H1 (cell line): ENCODE data around the gene APOO. TPM values are rescaled to one million over a fixed set of nuclear protein-coding genes. Genes with fewer than 3 reads are reported as not detected.

Source experiments
- CTCF ChIA-PET: fragments of 300-600 bp; sonication (Branson Sonifier 250); formaldehyde crosslinking; loops from one replicate; lab custom pipeline; 2021; ENCODE audit not compliant: partially characterized antibody; lab: Charles Lee
- POLR2A ChIA-PET: fragments of 300-600 bp; sonication (Branson Sonifier 250); formaldehyde crosslinking; loops from one replicate; lab custom pipeline; 2021; ENCODE audit warnings: inconsistent platforms; ENCODE audit not compliant: partially characterized antibody; lab: Charles Lee
- DNase-seq, 2 experiments: peaks; one replicate each; pipeline versions ENCODE4 v3.0.0 to v3.0.0-alpha.2; 2010 to 2022; ENCODE audit warnings: low spot score in 2 of 2, low read depth in 1 of 2, mixed read lengths in 1 of 2
- FAIRE-seq: peaks from 2 replicates; lab custom pipeline; 2011; peaks lifted over from hg19 to GRCh38; lab: Jason Lieb, UNC
- H2AFZ ChIP-seq: 2 replicates; pipeline ENCODE4 v1.8.1; 2012; ENCODE audit warnings: low read length, inconsistent platforms
- H2AK5ac ChIP-seq: 2 replicates; pipeline ENCODE4 v1.6.1; 2013; ENCODE audit warnings: low read depth, low read length
- H2BK120ac ChIP-seq: replicated peaks from 2 replicates; pipeline ENCODE3; 2013; ENCODE audit warnings: low read depth, low read length, inconsistent platforms
- H2BK12ac ChIP-seq: 2 replicates; pipeline ENCODE4 v1.6.1; 2013; ENCODE audit warnings: low read depth, low read length
- H2BK15ac ChIP-seq: 2 replicates; pipeline ENCODE4 v1.6.1; 2013; ENCODE audit warnings: low read length
- H2BK20ac ChIP-seq: 2 replicates; pipeline ENCODE4 v1.6.1; 2013; ENCODE audit warnings: low read length
- H2BK5ac ChIP-seq: 2 replicates; pipeline ENCODE4 v1.6.1; 2013; ENCODE audit warnings: low read depth, low read length
- H3K14ac ChIP-seq: 2 replicates; pipeline ENCODE4 v1.6.1; 2013; ENCODE audit warnings: inconsistent platforms; ENCODE audit not compliant: insufficient read length
- H3K18ac ChIP-seq: 2 replicates; pipeline ENCODE4 v1.6.1; 2013; ENCODE audit warnings: low read length; ENCODE audit errors: extremely low read depth
- H3K23ac ChIP-seq: 2 replicates; pipeline ENCODE4 v1.6.1; 2013; ENCODE audit warnings: inconsistent platforms; ENCODE audit not compliant: insufficient read length
- H3K23me2 ChIP-seq: 2 replicates; pipeline ENCODE4 v1.6.1; 2013; ENCODE audit warnings: low read depth, low read length
- H3K27ac ChIP-seq: 2 replicates; pipeline ENCODE4 v1.6.1; 2011; ENCODE audit warnings: low read depth, low read length, inconsistent platforms
- H3K27me3 ChIP-seq, 4 experiments: replicated peaks in 1 of 4; 1 replicate in 1 of 4; 2 replicates in 3 of 4; pipeline versions ENCODE4 v1.6.1 to v1.8.1; 2011 to 2013; ENCODE audit warnings: low read length in 3 of 4, mild to moderate bottlenecking in 3 of 4, inconsistent platforms in 2 of 4, mixed read lengths in 2 of 4, moderate library complexity in 1 of 4; ENCODE audit not compliant: control insufficient read depth in 3 of 4, insufficient read depth in 3 of 4; ENCODE audit errors: extremely low read depth in 1 of 4
- H3K36me3 ChIP-seq, 4 experiments: 2 replicates each; pipeline versions ENCODE4 v1.6.1 to v1.8.1; 2011 to 2013; ENCODE audit warnings: mild to moderate bottlenecking in 4 of 4, low read length in 3 of 4, moderate library complexity in 2 of 4, control low read depth in 1 of 4, inconsistent platforms in 1 of 4; ENCODE audit not compliant: insufficient read depth in 4 of 4, control insufficient read depth in 2 of 4
- H3K4ac ChIP-seq: replicated peaks from 2 replicates; pipeline ENCODE3; 2013; ENCODE audit warnings: low read length, low read depth, mixed read lengths, inconsistent platforms; ENCODE audit not compliant: insufficient read length
- H3K4me1 ChIP-seq, 4 experiments: replicated peaks in 1 of 4; 1 replicate in 1 of 4; 2 replicates in 3 of 4; pipeline versions ENCODE4 v1.6.1 to v1.8.1; 2011 to 2013; ENCODE audit warnings: low read length in 3 of 4, inconsistent platforms in 2 of 4, mixed read lengths in 1 of 4; ENCODE audit not compliant: insufficient read depth in 4 of 4, control insufficient read depth in 3 of 4
- H3K4me2 ChIP-seq, 2 experiments: 2 replicates each; pipeline versions ENCODE4 v1.6.1 to v1.8.1; 2011 to 2013; ENCODE audit warnings: low read depth in 2 of 2, low read length in 2 of 2, control low read depth in 1 of 2, inconsistent platforms in 1 of 2, mild to moderate bottlenecking in 1 of 2; ENCODE audit not compliant: insufficient read depth in 1 of 2
- H3K4me3 ChIP-seq, 4 experiments: fragments of 200-600, 300-600 bp in 1 of 4; sonication (generic), shearing (Covaris generic), sonication (Bioruptor Twin) in 1 of 4; 2 replicates each; pipeline versions ENCODE4 v1.5.1 to v1.8.1; 2011 to 2016; ENCODE audit warnings: low read length in 4 of 4, low read depth in 3 of 4, control low read depth in 2 of 4, inconsistent platforms in 2 of 4, mild to moderate bottlenecking in 2 of 4, mixed read lengths in 1 of 4, moderate library complexity in 1 of 4; ENCODE audit not compliant: insufficient read depth in 2 of 4; ENCODE audit errors: extremely low read depth in 1 of 4
- H3K56ac ChIP-seq: replicated peaks from 2 replicates; pipeline ENCODE3; 2013; ENCODE audit warnings: low read depth, mild to moderate bottlenecking, mixed read lengths, low read length, inconsistent platforms; ENCODE audit not compliant: insufficient read length
- H3K79me1 ChIP-seq: 2 replicates; pipeline ENCODE4 v1.6.1; 2013; ENCODE audit warnings: low read depth, low read length, control low read depth
- H3K79me2 ChIP-seq, 2 experiments: 2 replicates each; pipeline versions ENCODE4 v1.6.1 to v1.8.1; 2012 to 2013; ENCODE audit warnings: low read length in 2 of 2, mild to moderate bottlenecking in 2 of 2, inconsistent platforms in 1 of 2; ENCODE audit not compliant: insufficient read depth in 2 of 2, control insufficient read depth in 1 of 2
- H3K9ac ChIP-seq, 4 experiments: replicated peaks in 1 of 4; 1 replicate in 1 of 4; 2 replicates in 3 of 4; pipeline versions ENCODE4 v1.6.1 to v1.8.1; 2011 to 2013; ENCODE audit warnings: low read depth in 3 of 4, low read length in 3 of 4, control low read depth in 2 of 4, mild to moderate bottlenecking in 2 of 4, moderate library complexity in 2 of 4, inconsistent platforms in 1 of 4; ENCODE audit errors: extremely low read depth in 1 of 4
- H3K9me3 ChIP-seq, 2 experiments: 2 replicates each; pipeline versions ENCODE4 v1.6.1 to v1.8.1; 2012 to 2013; ENCODE audit warnings: mild to moderate bottlenecking in 2 of 2, moderate library complexity in 2 of 2, control low read depth in 1 of 2, inconsistent platforms in 1 of 2, low read depth in 1 of 2, low read length in 1 of 2, mixed read lengths in 1 of 2; ENCODE audit not compliant: insufficient read depth in 2 of 2
- H4K20me1 ChIP-seq, 2 experiments: replicated peaks in 1 of 2; 2 replicates each; pipeline versions ENCODE3 to v1.8.1; 2011 to 2013; ENCODE audit warnings: inconsistent platforms in 2 of 2, low read length in 2 of 2, mild to moderate bottlenecking in 1 of 2; ENCODE audit not compliant: insufficient read depth in 2 of 2, control insufficient read depth in 1 of 2
- H4K5ac ChIP-seq: 2 replicates; pipeline ENCODE4 v1.6.1; 2013; ENCODE audit warnings: low read length, low read depth, mixed read lengths, inconsistent platforms; ENCODE audit not compliant: insufficient read length
- H4K8ac ChIP-seq: 2 replicates; pipeline ENCODE4 v1.8.0; 2013; ENCODE audit warnings: mild to moderate bottlenecking, moderate library complexity, low read length, inconsistent platforms; ENCODE audit not compliant: insufficient read depth; ENCODE audit errors: extremely low read depth
- H4K91ac ChIP-seq: replicated peaks from 2 replicates; pipeline ENCODE3; 2013; ENCODE audit warnings: low read length, mixed read lengths, inconsistent platforms; ENCODE audit not compliant: insufficient read length
- BACH1 ChIP-seq: IDR thresholded peaks from 2 replicates; pipeline ENCODE4 v1.6.1; 2012; ENCODE audit warnings: low read length, improper control_type of control experiment
- BCL11A ChIP-seq, 2 experiments: IDR thresholded peaks; one replicate each; pipeline ENCODE4 v1.6.1; 2011; ENCODE audit warnings: low read depth in 2 of 2, low read length in 2 of 2, mild to moderate bottlenecking in 2 of 2
- CHD1 ChIP-seq: IDR thresholded peaks from 2 replicates; pipeline ENCODE4 v1.6.1; 2012; ENCODE audit warnings: low read depth, low read length, improper control_type of control experiment
- EGR1 ChIP-seq: IDR thresholded peaks from 2 replicates; pipeline ENCODE4 v1.6.1; 2011; ENCODE audit warnings: low read depth, low read length, borderline replicate concordance
- EZH2 ChIP-seq: fragments of 200-600 bp; sonication (generic); IDR thresholded peaks from 2 replicates; pipeline ENCODE4 v1.7.1; 2012; ENCODE audit warnings: low read depth, mild to moderate bottlenecking, moderate library complexity, low read length, inconsistent platforms; ENCODE audit not compliant: severe bottlenecking
- KDM5A ChIP-seq: fragments of 200-600 bp; IDR thresholded peaks from 2 replicates; pipeline ENCODE4 v1.7.1; 2012; ENCODE audit warnings: mild to moderate bottlenecking, low read length, inconsistent platforms, mixed read lengths
- PHF8 ChIP-seq: fragments of 200-600 bp; sonication (generic); conservative IDR thresholded peaks from 2 replicates; pipeline ENCODE4 v1.7.1; 2012; ENCODE audit warnings: low read depth, mild to moderate bottlenecking, inconsistent platforms, low read length, moderate library complexity
- POLR2A ChIP-seq, 2 experiments: IDR thresholded peaks; 1 replicate in 1 of 2; 2 replicates in 1 of 2; pipeline ENCODE4 v1.6.1; 2011; ENCODE audit warnings: low read depth in 2 of 2, low read length in 2 of 2, mild to moderate bottlenecking in 2 of 2; ENCODE audit errors: control extremely low read depth in 1 of 2
- RBBP5 ChIP-seq: IDR thresholded peaks from 2 replicates; pipeline ENCODE4 v1.7.1; 2012; ENCODE audit warnings: low read depth, mild to moderate bottlenecking, inconsistent platforms, low read length, moderate library complexity, borderline replicate concordance
- RXRA ChIP-seq: IDR thresholded peaks from 2 replicates; pipeline ENCODE4 v1.6.1; 2011; ENCODE audit warnings: low read depth, mild to moderate bottlenecking, low read length, moderate library complexity; ENCODE audit not compliant: insufficient read depth
- SP1 ChIP-seq: IDR thresholded peaks from 2 replicates; pipeline ENCODE4 v1.6.1; 2011; ENCODE audit warnings: low read depth, low read length
- SP4 ChIP-seq: IDR thresholded peaks from 2 replicates; pipeline ENCODE4 v1.6.1; 2012; ENCODE audit warnings: low read length, inconsistent platforms
- YY1 ChIP-seq: IDR thresholded peaks from 2 replicates; pipeline ENCODE4 v1.6.1; 2011; ENCODE audit warnings: low read depth, mild to moderate bottlenecking, low read length
- WGBS, 2 experiments: shearing (Covaris generic) in 1 of 2; methylation state at CpG; one replicate each; pipeline versions ENCODE4 v1.1.6 to v1.1.7; 2013 to 2015; ENCODE audit warnings: low lambda C conversion rate in 2 of 2, mixed read lengths in 2 of 2, inconsistent platforms in 1 of 2, low coverage in 1 of 2, missing lambda C conversion rate in 1 of 2; ENCODE audit not compliant: insufficient replicate concordance in 2 of 2, insufficient coverage in 1 of 2, insufficient read length in 1 of 2; ENCODE audit errors: extremely low coverage in 1 of 2, missing lambda C conversion rate in 1 of 2; 5-methylcytosine and 5-hydroxymethylcytosine counted together
- polyA plus RNA-seq, 7 experiments: library from polyadenylated mRNA; depleted of rRNA in 3 of 7; stranded (reverse) in 5 of 7; unstranded in 2 of 7; fragments of >200 nt in 5 of 7; fragments of 200-250 nt in 2 of 7; gene quantifications; 1 replicate in 5 of 7; 2 replicates in 1 of 7; 4 replicates in 1 of 7; pipeline versions ENCODE4 v1.2.1 to v1.2.3, GENCODE V29; 2011 to 2013; ENCODE audit warnings: missing spikeins in 2 of 7, mixed read lengths in 2 of 7
- total RNA-seq: library from RNA; stranded (reverse); fragmentation: NEBNext Ultra II Directional; extraction: Animal tissue kit (Norgen Biotek cat#: 25700); gene quantifications from 2 replicates; pipeline ENCODE4 v1.2.1, GENCODE V29; 2021

The APOO gene
- total and polyA plus RNA-seq, 2 of the 8 experiments (the other 6 are each of a cell fraction or from before 2014, with no cell fraction given): 25.7 to 45.0 TPM

DNA sequence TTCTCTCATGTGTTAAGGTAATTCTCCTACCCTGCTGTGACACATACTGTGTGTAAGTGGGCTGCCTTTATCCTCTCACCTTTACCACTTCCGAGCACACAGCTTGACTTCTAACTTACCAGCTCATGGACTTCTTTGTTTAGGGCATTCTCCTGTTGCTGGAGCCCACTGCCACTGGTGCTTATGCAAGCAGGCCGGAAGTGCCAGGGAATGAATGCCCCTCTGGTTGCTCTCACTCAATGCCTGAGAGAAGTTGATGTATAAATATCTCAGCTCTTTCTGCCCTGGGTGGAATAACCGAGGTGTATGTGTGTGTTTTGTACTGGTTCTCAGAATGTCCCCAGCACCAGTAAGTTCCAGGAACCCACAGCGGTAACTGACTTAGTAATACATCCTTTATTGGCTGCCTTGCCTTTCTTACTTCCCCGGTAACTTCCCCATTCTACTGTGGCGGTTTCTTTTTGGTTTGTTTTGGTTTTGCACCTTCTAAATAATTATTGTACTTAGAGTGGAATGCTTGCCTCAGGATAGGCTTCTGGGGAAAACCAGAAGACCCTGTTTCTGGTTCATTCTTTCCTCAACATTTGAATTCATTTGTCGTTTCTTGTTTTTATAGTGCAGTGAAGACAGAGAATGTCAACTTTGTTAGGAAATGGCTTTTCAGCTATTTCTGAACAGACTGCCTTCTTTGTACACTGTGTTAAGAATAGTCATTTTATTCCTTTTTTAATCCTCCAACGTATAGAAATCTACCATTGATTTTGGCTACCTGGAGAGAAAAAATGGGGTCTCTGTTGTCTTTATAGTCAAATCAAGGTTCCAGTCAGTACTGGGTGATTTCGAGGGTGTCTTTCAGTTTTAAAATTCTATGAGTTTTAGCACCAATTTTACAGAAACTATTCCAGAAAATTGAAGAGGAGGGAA, 45.5 kb upstream of the APOO start:
- Histone ChIP-seq H2BK120ac (no peak overlapping the region), H2BK12ac (no peak overlapping the region), H3K9ac (no peak overlapping the region), H4K8ac (no peak overlapping the region), H2AFZ (no peak overlapping the region), H3K79me1 (no peaks in the 10 kb centered on the region), H3K4me2 (peak overlapping the region; percentile 24 to 57; a peak in 3 of 4 replicates), H2BK5ac (0 out of 2 replicates have a peak overlapping the region, but pooled peaks have one; percentile 2), H2BK20ac (no peak overlapping the region), H2AK5ac (no peak overlapping the region), H3K4ac (no peak overlapping the region), H3K79me2 (no peaks in the 10 kb centered on the region), H3K4me1 (peaks cover 0 to 5% (median 0%) of the 10 kb centered on the region in 4 experiments; a peak in 1 of 7 replicates), H4K5ac (no peak overlapping the region), H4K91ac (no peak overlapping the region), H3K4me3 (peak overlapping the region in 1 of 4 experiments; percentile 28; a peak in 1 of 8 replicates), H2BK15ac (no peak overlapping the region), H3K18ac (peak overlapping the region; percentile 48; the same call in 1 of the 2 replicates), H3K9me3 (no peaks in the 10 kb centered on the region), H3K56ac (no peak overlapping the region), H3K27ac (peak overlapping the region; percentile 36; the same call in 1 of the 2 replicates), H3K36me3 (no peaks in the 10 kb centered on the region), H3K23me2 (no peaks in the 10 kb centered on the region), H3K27me3 (no peaks in the 10 kb centered on the region), H3K23ac (no peak overlapping the region), H4K20me1 (no peaks in the 10 kb centered on the region), H3K14ac (no peak overlapping the region)
- 24% methylated on average over 9 of the region's 9 CpGs; no CpG with 5 or more reads in 1 of the 2 experiments for WGBS, 2 experiments
- ChIA-PET POLR2A (interaction anchor here (0.6 to 1.1 kb wide), 4 partner anchors 16 to 170 kb away, joined by 3 to 4 read pairs (median 3); partner anchors contain the start of genes EIF2S3 and SAT1), CTCF (no interaction called here)
- FAIRE-seq: peak; percentile 97
- DNase-seq: no peak
- no peak for TF ChIP-seq KDM5A
- TF ChIP-seq YY1: no peak
- TF ChIP-seq SP1: no peak
- TF ChIP-seq EGR1: no peak
- no peak for TF ChIP-seq CHD1
- no peak for TF ChIP-seq RBBP5
- TF ChIP-seq RXRA: no peak
- TF ChIP-seq SP4: no peak
- peak; percentile 58; the same call in 1 of the 2 replicates for TF ChIP-seq BACH1
- TF ChIP-seq POLR2A (IDR thresholded peaks at IDR 0.05; ENCODE audit: control extremely low read depth in 1 of 2, low read depth in 2 of 2, low read length in 2 of 2): no peak
- no peak for TF ChIP-seq BCL11A (IDR thresholded peaks at IDR 0.05; ENCODE audit: low read depth in 2 of 2, low read length in 2 of 2)
- no peak for TF ChIP-seq PHF8
- TF ChIP-seq EZH2: no peak
